Breast epithelium (tissue), 3 donors: ENCODE results near the gene KCTD11.
"Not testable (repeated sequence)": the region's sequence is repeated elsewhere in the genome, so short reads cannot be mapped to it uniquely, and the experiment has no call there.

Source experiments
- CTCF ChIP-seq, 3 donors: fragments of 450-650 bp; IDR thresholded peaks; one replicate each; pipeline ENCODE4 v1.5.1; 2016 to 2017; ENCODE audit warnings: antibody characterized with exemption in 3 of 3, mild to moderate bottlenecking in 3 of 3, moderate library complexity in 3 of 3
- POLR2A ChIP-seq: fragments of 450-650 bp; IDR thresholded peaks from one replicate; pipeline ENCODE4 v1.6.1; 2016; ENCODE audit warnings: antibody characterized with exemption, mild to moderate bottlenecking, moderate library complexity

- not testable (repeated sequence) for TF ChIP-seq CTCF (IDR thresholded peaks at IDR 0.05); POLR2A
These were observed 16.6 kb downstream of the KCTD11 start for GRCh38 chr17:7368599-7368994.
